Smooth muscle cell of the brain vasculature (primary cell): ENCODE data around the gene MLXIP.
"Not testable (repeated sequence)": the region's sequence is repeated elsewhere in the genome, so short reads cannot be mapped to it uniquely, and the experiment has no call there.

ENCODE experiments used
- DNase-seq: peaks from one replicate; pipeline ENCODE4 v3.0.0-alpha.2; 2012; ENCODE audit warnings: low read depth, low spot score

The MLXIP gene

DNA sequence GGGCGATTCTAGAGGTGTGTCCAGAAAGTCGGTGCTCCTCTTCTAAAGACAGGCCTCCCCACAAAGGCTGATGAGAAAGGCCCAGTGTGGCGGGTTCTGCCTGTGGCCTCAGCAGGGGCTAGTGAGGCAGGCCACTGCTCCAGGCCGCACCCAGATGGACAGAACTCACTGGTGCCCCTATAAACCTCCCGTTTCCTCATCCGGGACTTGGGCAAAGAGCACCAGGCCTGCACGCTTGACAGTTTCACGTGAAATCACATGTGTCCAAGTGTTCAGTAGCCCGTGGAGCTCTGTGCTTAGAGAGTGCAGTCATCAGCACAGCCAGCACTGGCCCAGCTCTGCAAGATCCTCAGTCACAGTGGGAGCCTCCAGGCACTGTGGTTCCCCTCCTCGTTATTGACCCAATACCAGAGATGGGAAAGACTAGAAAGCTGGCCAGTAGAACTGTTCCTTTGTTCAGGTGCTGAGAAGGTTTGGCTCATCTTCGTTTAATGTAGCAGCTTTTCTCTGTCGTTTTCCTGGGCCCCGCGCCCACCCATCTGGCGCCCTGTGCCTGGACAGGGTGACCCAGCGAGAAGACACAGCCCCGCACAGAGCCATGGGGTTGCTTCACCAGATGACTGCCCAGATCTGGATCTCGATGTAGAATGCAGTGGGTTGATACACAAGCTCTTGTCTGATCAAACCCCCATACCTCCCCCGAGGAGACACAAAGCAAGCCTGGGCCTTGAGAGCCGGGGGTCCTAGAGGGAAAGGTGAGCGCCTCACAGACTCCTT, 69.1 kb downstream of the MLXIP start:
- DNase-seq = no peak

DNA sequence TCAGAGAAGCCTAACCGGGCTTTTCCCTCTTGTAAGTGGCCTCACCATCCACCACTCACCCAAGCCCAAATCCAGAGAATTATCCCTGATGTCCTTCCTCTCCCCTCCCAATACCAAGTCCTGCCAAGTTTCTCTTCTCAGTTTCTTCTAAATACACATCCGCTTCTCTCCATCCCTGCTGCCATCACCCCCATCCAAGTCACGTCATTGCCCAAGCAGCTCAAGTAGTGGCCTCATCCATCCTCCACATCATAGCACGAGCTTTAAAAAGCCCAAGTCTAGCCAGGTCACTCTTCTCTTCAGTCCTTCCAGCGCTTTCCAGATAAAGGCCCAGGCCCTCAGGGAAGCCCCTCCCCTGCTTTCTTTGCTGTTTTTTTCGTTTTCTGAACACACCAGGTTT, 70.1 kb downstream of the MLXIP start:
- DNase-seq = no peak

DNA sequence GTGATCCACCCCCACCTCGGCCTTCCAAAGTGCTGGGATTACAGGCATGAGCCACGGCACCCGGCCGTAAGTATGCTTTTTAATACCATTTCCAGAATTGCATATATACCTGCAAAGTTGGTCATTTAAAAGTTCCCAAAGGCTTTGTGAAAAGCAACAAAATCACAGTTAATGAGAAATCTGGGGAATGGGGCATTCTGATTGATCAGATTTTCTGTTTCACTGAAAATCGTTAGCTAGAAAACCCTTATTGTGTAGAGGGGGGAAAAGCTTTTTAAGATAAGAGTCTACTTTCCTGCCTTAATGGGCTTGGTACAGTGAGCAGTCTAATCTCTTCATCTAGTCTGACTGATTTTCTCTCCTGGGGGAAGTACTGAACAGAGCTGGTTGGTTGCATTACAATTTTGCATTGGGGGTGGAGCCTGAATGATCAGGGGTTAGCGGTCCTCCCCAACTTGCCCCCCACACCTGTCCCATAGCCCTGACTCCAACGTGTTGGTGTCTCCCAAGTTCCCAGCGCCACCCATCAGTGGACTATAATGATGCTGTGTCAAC, 71.6 kb downstream of the MLXIP start:
- no peak for DNase-seq

DNA sequence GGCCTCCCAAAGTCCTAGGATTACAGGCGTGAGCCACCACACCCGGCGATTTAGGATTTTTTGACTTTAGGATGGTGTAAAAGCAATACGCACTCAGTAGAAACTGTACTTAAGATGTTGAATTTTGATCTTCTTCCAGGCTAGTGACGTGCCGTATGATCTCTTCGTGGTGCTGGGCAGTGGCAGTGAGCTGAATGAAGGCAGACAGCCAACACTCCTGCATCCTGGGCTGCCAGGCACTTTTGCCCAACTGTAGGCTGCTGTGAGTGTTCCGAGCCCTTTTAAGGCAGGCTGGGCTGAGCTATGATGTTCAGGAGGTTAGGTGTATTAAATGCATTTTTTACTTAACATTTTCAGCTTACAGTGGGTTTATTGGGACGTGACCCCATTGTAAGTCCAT, 74.2 kb downstream of the MLXIP start:
- DNase-seq = no peak

DNA sequence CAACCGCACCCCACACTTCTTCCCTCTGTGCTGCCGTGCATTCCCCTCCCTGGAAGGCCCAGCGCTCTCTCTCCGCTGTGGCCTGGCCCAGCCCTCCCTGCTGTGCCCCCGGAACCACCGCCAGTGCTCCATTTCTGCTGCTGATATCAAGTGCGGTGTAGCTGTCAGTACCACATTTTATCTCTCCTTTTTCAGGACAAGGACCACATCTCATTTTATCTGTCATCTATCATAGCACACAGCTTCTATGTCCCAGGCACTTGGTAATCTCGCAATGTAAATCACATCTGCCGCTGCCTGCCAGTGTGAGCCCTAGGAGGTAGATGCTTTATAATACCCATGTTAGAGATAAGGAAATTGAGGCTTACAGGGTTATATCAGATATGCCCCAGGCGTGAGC, 77.1 kb downstream of the MLXIP start:
- no peak for DNase-seq

DNA sequence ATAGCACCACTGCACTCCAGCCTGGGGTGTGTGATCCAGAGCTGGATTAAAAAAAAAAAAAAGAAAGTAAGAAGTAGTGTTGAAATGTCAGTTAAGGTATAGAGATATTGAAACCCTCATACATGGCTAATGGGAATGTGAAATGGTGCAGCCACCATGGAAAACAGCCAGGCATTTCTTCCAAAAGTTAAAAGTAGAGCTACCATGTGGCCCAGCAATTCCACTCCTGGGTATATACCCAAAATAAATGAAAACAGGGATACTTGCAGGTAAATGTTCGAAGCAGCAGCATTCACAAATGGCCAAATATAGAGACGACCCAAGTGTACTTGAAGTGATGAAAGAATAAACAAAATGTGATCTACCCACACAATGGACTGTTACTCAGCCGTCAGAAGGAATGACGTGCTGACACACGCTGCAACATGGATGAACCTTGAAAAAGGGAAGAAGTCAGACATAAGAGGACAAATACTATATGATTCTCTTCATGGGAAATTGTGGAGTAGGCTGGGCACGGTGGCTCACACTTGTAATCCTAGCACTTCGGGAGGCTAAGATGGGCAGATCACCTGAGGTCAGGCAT, 80.2 kb downstream of the MLXIP start:
- no peak for DNase-seq

DNA sequence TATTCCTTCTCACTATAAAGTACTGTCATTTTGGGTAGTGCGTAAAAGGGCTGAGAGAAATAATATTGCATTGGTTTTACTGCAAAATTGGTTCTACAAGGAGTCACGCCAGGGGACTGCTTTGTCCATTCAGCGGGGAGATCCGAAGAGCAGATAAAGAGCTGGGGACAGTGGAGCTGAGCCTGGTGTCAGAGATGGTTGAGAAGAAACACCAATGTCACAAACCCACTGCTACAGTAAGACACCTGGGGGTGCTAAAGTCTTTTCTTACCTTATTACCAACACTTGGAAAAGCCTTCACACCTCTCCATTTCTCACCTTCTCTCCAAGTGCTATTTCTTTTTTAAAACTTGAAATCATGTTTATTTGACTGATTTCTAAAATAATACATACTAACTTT, 81.3 kb downstream of the MLXIP start:
- no peak for DNase-seq

DNA sequence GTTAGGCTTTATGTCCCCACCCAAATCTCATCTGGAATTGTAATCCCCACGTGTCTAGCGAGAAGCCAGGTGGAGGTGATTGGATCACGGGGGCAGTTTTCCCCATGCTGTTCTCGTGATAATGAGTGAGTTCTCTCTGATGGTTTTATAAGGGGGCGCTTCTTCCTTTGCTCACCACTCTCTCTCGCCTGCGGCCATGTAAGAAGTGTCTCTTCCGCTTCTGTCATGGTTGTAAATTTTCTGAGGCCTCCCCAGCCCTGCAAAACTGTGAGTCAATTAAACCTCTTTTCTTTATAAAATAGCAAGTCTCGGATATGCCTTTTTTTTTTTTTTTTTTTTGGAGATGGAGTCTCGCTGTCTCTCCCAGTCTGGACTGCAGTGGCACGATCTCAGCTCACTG, 82.2 kb downstream of the MLXIP start:
- no peak for DNase-seq

DNA sequence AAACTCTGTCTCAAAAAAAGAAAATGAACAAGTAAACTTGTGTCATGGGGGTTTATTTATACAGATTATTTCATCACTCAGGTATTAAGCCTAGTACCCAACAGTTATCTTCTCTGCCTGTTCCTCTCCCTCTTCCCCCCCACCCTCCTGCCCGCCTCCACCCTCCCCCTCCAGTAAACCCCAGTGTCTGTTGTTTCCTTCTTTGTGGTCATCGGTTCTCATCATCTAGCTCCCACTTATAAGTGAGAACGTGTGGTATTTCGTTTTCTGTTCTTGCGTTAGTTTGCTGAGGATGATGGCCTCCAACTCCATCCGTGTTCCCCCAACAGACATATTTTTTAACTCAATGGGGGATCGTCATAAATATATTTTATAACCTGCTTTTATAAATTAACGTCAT, 83.1 kb downstream of the MLXIP start:
- DNase-seq = no peak

DNA sequence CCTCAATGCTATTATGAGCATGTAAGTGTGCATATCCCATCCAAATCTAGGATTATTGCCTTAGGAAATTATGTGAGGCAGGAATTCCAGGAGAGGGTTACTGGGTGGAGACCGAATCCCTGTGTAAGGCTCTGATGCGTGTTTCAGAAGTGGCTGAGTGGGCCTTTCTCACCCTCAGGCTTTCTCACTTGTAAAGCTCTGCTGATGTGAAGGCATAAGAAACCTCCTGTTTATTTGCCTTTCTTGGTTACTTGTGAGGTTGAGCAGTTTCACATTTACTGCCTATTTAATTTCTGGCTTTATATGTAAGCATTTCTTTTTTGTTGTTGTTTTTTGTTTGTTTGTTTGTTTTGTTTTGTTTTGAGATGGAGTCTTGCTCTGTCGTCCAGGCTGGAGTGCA, 84.4 kb downstream of the MLXIP start:
- DNase-seq = no peak

DNA sequence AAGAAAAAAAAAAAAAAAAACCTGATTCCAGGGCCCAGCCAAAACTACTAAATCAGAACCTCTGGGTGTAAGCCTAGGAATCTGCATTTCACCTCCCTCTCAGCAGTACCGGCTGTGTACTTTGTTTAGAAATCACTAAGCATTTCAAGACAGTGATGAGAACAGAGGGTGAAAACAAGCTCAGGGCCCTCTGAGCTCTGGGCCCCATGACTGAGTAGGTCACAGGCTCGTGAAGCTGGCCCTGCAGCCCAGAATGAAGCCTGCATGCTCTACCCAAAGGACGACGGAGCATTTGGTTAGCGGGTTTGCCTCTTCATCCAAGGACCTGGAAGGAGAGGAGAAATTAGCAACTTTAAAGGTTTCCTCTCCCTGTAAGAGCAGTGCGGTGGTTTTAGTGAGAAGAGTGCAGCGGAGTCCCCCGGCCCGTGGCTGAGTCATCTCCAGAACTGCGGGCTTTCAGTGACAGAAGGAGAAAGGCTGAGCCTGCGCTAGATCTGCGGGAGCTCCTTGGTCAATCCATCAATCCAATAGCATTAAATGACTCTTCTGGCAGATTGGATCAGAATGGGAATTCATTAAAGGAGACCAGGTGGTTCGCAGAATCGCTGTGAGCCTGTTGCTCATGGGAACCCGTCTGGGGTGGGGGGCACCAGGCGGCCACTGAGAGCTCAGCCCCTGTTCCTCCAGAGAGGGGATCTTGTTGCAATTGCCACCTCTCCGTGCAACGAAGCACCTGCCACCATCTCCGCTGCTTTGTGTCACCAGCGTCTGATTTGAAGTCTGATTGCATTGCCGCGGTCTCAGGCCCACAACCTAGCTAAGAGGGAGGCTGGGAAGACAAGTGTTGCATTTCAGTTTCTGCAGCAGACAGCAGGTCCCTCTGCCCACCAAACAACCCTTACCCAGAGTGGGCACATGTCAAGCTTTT, 88.1 kb downstream of the MLXIP start:
- no peak for DNase-seq

DNA sequence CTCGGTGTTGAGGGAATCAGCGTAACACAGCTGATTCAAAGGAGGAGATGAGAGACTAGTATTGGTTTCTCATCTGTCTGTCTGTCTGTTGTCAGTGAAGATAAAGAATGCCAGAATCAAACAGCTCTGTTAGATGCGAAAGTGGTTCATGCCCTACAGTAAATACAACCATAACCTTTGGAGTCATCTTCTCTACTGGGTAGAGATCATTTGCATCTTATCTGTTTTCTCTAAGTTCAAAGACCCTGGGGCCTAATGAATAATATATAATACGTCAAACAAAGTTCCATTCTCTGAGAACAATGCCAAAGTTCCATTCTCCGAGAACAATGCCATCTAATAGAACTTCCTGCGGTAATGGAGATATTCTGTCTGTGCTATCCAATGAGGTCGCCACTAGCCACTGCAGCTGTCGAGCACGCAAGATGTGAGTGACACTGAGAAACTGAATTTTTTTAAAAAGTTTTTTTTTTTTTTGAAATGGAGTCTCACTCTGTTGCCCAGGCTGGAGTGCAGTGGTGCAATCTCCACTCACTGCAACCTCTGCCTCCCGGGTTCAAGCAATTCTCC, 88.9 kb downstream of the MLXIP start:
- no peak for DNase-seq

DNA sequence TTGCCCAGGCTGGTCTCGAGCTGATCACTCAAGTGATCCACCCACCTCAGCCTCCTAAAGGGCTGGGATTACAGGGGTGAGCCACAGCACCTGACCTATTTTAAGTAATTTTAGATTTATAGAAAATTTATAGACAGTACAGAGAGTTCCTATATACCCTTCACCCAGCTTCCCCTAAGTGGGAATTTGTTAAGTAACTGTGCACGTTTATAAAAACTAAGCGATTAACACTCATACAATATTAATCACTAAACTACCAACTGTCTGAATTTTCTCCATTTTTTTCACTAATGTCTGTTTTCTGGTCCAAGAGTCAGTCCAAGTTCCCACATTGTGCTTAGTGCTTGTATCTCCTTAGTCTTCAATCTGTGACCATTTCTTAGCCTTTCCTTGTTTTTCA, 89.9 kb downstream of the MLXIP start:
- no peak for DNase-seq

DNA sequence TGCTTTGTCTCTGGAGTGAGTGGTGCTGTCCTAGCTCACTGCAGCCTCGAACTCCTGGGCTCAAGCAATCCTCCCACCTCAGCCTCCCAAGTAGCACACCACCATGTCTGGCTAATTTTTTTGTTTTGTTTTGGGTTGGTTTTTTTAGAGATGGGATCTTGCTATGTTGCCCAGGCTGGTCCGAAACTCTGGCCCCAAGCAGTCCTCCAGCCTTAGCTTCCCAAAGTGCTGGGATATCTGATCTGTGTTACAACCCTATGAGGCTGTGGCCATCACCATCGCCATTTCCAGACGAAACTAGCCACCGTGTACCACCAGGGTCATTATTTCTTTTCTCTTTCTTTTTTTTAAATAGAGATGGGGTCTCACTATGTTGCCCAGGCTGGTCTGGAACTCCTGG, 92.8 kb downstream of the MLXIP start:
- DNase-seq = no peak

DNA sequence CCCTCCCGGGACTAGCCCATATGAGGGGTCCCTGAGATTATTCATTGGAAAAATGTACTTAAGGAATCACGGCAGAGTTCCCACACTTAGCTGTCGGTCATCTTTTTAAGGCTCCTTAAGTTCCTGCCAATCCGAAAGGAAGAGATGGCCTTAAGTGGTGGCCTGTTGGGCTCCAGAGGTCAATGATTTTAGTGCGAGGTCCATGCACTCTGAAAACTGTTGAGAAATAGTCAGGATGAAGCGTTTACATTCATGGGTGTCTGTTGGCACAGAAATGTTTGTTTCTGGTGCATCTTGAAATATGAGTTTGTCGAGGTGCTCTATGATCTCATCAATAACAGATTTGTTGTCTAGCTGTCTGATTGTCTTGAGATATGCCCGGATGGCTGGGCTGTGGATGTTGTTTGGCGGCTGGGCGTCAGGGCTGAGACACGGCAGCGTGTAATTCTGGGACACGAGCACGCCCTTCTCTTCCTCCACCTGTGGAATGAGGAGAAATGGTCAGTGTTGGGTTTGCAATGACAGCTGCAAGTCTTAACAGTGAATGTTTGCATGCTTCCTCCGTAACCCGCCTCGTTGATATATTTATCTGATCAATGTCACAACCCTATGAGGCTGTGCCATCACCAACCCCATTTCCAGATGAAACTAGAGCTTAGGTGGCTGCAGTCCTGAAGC, 93.8 kb downstream of the MLXIP start:
- no peak for DNase-seq

DNA sequence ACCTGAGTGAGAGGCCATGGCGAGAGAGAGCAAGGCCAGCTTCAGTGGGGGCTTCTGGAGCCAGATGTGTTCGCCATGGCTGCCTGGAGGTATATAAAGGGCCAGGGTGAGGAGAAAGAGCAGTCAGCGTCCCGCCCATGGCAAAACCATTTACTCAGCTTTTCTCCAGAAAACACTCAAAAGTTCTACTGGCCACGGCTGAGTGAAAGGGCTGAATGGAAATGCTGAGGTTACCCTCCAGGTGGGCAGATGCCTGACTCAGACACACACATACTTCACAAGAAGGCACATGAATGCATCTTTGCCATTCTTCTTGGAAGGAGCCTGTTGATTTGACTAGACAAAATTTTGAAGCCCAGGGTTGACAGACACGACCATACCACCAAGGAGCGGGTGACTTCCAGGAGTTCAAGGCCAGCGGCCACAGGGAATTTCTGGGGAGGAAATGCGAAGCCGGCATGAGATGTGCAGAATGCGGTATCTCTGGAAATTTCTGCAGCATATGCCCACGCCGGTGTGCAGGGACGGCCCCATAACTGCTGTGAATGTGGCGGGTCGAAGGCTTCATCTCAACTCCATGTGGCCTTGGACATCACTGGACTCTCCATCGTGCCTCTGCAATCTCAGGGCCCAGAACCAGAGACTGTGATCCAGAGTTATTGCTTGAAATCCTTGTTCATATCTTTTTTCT, 95.7 kb downstream of the MLXIP start, which contains the start of gene IL31:
IL31 (minus strand) TSS at position 67 of the 691 bp plus-strand sequence; CDS start at position 18, 49 bp downstream.
- DNase-seq = no peak

DNA sequence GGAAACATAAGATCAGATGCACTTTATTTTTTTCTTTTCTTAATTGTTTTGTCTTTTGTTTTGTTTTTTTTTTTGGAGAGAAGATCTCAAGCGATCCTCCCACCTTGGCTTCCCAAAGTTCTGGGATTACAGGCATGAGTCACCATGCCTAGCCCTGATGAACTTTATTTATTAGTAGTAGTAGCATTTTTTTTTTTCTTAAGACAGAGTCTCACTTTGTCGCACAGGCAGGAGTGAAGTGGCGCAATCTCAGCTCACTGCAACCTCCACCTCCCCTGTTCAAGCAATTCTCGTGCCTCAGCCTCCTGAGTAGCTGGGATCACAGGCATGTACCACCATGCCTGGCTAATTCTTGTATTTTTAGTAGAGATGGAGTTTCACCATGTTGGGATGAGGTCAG, 97.9 kb downstream of the MLXIP start:
- DNase-seq = not testable (repeated sequence)

DNA sequence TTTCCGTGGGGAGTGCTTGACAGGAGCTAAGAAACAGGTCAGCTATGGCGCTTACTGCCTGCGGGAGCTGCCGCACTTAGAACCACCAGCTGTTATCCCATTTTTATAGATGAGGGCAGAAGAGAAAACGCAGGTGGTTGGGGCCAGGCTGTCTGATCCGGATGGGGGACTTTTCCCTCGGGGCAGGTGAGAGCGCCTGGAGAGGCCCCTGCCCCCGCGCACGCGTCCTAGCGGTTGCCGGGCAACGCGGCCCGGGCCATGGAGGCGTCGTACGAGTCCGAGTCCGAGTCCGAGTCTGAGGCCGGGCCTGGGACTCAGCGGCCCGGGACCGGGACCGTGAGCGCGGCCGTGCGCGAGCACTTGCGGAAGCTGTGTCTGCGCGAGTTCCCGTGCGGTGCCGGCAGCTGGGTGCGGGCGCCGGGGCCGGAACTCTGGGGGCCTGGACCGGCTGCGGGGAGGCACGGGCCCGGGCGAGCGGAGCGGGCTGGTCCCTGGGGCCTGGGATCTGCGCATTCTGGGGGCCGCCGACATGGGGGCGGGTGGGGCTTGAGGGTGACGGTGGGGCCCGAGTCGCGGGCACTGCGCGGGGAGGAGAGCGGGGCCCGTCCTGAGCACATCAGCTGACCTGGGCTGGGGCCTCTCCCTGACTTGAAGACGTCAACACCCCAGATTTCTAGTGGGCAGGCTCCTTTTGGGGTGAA, 104.5 kb downstream of the MLXIP start, which contains the start of gene LRRC43:
LRRC43 (plus strand) TSS at position 237 of the 701 bp plus-strand sequence; CDS start at position 259, 22 bp downstream.
- DNase-seq = no peak

DNA sequence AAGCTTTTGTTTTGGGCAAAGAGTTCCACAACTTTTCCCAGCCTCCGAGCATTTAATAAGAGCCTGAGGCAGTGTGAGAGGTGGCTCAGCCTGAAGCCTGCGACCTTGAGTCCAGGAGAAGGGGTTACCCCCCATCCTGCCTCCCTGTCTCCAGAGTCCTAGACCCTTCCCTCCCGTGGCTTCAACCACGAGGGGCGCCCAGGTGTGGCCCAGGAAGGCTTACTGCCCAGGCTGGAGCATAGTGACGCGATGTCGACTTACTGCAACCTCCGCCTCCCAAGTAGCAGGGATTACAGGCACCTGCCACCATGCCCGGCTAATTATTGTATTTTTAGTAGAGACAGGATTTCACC, 105.0 kb downstream of the MLXIP start:
- DNase-seq = no peak

DNA sequence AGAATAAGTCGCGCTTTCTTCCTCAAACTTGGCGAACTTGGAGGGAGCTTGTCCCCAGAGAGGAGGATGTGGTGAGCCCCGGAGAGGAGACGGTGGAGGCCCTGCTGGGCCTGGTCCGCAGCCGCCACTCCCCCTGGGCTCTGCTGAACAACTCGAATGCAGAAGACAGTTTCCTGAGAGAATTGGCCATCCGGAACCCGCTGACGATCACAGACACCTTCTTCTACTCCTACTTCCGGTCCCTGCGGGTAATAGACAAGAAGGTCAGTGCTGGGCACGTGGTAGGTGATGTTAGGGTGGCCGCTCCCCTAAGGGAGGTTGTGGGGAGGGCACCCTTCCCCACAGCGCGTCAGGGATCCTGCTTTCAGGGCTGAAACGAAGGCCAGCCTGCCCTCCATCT, 106.0 kb downstream of the MLXIP start:
- no peak for DNase-seq
